HCT116 (cell line): ENCODE data around the gene PAPPA2. TPM values are rescaled to one million over a fixed set of nuclear protein-coding genes. Genes with fewer than 3 reads are reported as not detected.

Experiments
- ATAC-seq: fragments of 200-7000 bp; cut with Tn5 transposase; 2 replicates; pipeline ENCODE4 v1.9.1; 2020; ENCODE audit warnings: mild to moderate bottlenecking, moderate library complexity
- BruUV-seq: library from RNA; stranded (reverse); fragments of 400-500 nt; replicated peaks from 2 replicates; lab custom pipeline; 2021; lab: Mats Ljungman, UMichigan
- CTCF ChIA-PET: fragments of 300-600 bp; sonication (Branson Sonifier 250); formaldehyde crosslinking; loops from one replicate; lab custom pipeline; 2021; ENCODE audit warnings: antibody characterized with exemption; lab: Charles Lee
- POLR2A ChIA-PET: fragments of 300-600, 350-600 bp; sonication (Branson Sonifier 250); formaldehyde crosslinking; loops from one replicate; lab custom pipeline; 2021; ENCODE audit warnings: antibody characterized with exemption; lab: Charles Lee
- RAD21 ChIA-PET, 2 experiments: fragments of 300-600 bp; sonication (Branson Sonifier 250); formaldehyde crosslinking; loops; one replicate each; lab custom pipeline; 2023; ENCODE audit warnings: low total read pairs in 2 of 2; ENCODE audit not compliant: uncharacterized antibody in 2 of 2, unreplicated experiment in 2 of 2, low non-redundant PET in 1 of 2; lab: Charles Lee
- DNase-seq: peaks from one replicate; pipeline ENCODE4 v3.0.0-alpha.2; 2010; ENCODE audit warnings: low read depth, low spot score
- H2AFZ ChIP-seq: fragments of 200-600 bp; shearing (Covaris generic), sonication (generic); 2 replicates; pipeline ENCODE4 v1.6.1; 2017; ENCODE audit warnings: low read depth, mixed run types, mixed read lengths, antibody characterized with exemption, low read length; ENCODE audit not compliant: poor library complexity, severe bottlenecking
- H3K27ac ChIP-seq: 2 replicates; pipeline ENCODE4 v1.5.1; 2012; ENCODE audit warnings: low read depth, low read length
- H3K27me3 ChIP-seq: fragments of 200-600 bp; sonication (generic); 2 replicates; pipeline ENCODE4 v1.6.1; 2016; ENCODE audit warnings: mixed run types, low read length, mixed read lengths; ENCODE audit not compliant: insufficient read depth
- H3K36me3 ChIP-seq, 2 experiments: fragments of 200-500 bp in 1 of 2; fragments of 200-600 bp in 1 of 2; sonication (Bioruptor generic) in 1 of 2; sonication (generic) in 1 of 2; 2 replicates each; pipeline versions ENCODE4 v1.5.1 to v1.6.1; 2014 to 2016; ENCODE audit warnings: low read length in 2 of 2, inconsistent platforms in 1 of 2, mixed read lengths in 1 of 2, mixed run types in 1 of 2; ENCODE audit not compliant: insufficient read depth in 2 of 2, control insufficient read depth in 1 of 2
- H3K4me1 ChIP-seq, 2 experiments: fragments of 200-600 bp in 1 of 2; sonication (generic) in 1 of 2; 2 replicates each; pipeline versions ENCODE4 v1.5.1 to v1.6.1; 2012 to 2017; ENCODE audit warnings: low read length in 2 of 2, inconsistent platforms in 1 of 2, mild to moderate bottlenecking in 1 of 2, mixed read lengths in 1 of 2, mixed run types in 1 of 2, moderate library complexity in 1 of 2; ENCODE audit not compliant: insufficient read depth in 2 of 2, control insufficient read depth in 1 of 2
- H3K4me2 ChIP-seq: fragments of 200-600 bp; sonication (generic); 2 replicates; pipeline ENCODE4 v1.6.1; 2017; ENCODE audit warnings: mixed run types, low read length, mixed read lengths
- H3K4me3 ChIP-seq, 2 experiments: fragments of 200-600 bp in 1 of 2; sonication (generic) in 1 of 2; replicated peaks in 1 of 2; 2 replicates each; pipeline ENCODE4 v1.5.1; 2011 to 2016; ENCODE audit warnings: low read length in 2 of 2, control low read depth in 1 of 2, low read depth in 1 of 2, mild to moderate bottlenecking in 1 of 2, mixed read lengths in 1 of 2, mixed run types in 1 of 2
- H3K79me2 ChIP-seq: fragments of 200-600 bp; sonication (generic); 2 replicates; pipeline ENCODE4 v1.6.1; 2017; ENCODE audit warnings: mild to moderate bottlenecking, mixed run types, low read length, moderate library complexity, mixed read lengths; ENCODE audit not compliant: insufficient read depth
- H3K9ac ChIP-seq: fragments of 200-600 bp; sonication (generic); 2 replicates; pipeline ENCODE4 v1.6.1; 2016; ENCODE audit warnings: low read length, mixed read lengths
- H3K9me2 ChIP-seq: fragments of 200-600 bp; sonication (generic), shearing (Covaris generic); 2 replicates; pipeline ENCODE4 v1.6.1; 2017; ENCODE audit warnings: mixed run types, mild to moderate bottlenecking, moderate library complexity; ENCODE audit not compliant: insufficient read depth
- H3K9me3 ChIP-seq, 2 experiments: fragments of 200-500 bp in 1 of 2; fragments of 200-600 bp in 1 of 2; sonication (Bioruptor generic) in 1 of 2; sonication (generic) in 1 of 2; 2 replicates each; pipeline ENCODE4 v1.6.1; 2014 to 2017; ENCODE audit warnings: low read length in 2 of 2, mixed read lengths in 2 of 2, inconsistent platforms in 1 of 2, low read depth in 1 of 2, mild to moderate bottlenecking in 1 of 2, mixed run types in 1 of 2, moderate library complexity in 1 of 2; ENCODE audit not compliant: control insufficient read depth in 1 of 2, insufficient read depth in 1 of 2
- H4K20me1 ChIP-seq: fragments of 200-600 bp; sonication (generic), shearing (Covaris generic); 2 replicates; pipeline ENCODE4 v1.6.1; 2017; ENCODE audit warnings: mixed run types, mild to moderate bottlenecking, moderate library complexity; ENCODE audit not compliant: insufficient read depth
- CEBPB ChIP-seq: IDR thresholded peaks from 2 replicates; pipeline ENCODE4 v1.6.1; 2012; ENCODE audit warnings: low read depth
- EGR1 ChIP-seq: IDR thresholded peaks from 2 replicates; pipeline ENCODE4 v1.6.1; 2012; ENCODE audit warnings: low read depth
- EZH2 ChIP-seq: fragments of 200-600 bp; sonication (generic); IDR thresholded peaks from 2 replicates; pipeline ENCODE4 v1.6.1; 2017; ENCODE audit warnings: antibody characterized with exemption, mixed run types
- EZH2phosphoT487 ChIP-seq: fragments of 200-600 bp; IDR thresholded peaks from 2 replicates; pipeline ENCODE4 v1.6.1; 2018; ENCODE audit warnings: antibody characterized with exemption, borderline replicate concordance
- POLR2A ChIP-seq: IDR thresholded peaks from 2 replicates; pipeline ENCODE4 v1.7.0; 2011; ENCODE audit warnings: borderline replicate concordance; ENCODE audit not compliant: insufficient read depth, insufficient read length; ENCODE audit errors: extremely low read depth
- RAD21 ChIP-seq: IDR thresholded peaks from 2 replicates; pipeline ENCODE4 v1.6.1; 2012; ENCODE audit warnings: low read depth, mild to moderate bottlenecking
- SRF ChIP-seq: IDR thresholded peaks from 2 replicates; pipeline ENCODE4 v1.6.1; 2012; ENCODE audit warnings: low read depth
- YY1 ChIP-seq: IDR thresholded peaks from 2 replicates; pipeline ENCODE4 v1.6.1; 2011; ENCODE audit warnings: low read length, low read depth, moderate library complexity, mild to moderate bottlenecking; ENCODE audit not compliant: insufficient replicate concordance; ENCODE audit errors: extremely low read depth
- ZNF274 ChIP-seq: fragments of 200-500 bp; sonication (Bioruptor generic); IDR thresholded peaks from 2 replicates; pipeline ENCODE4 v1.6.1; 2014; ENCODE audit warnings: mild to moderate bottlenecking, low read depth, low read length, inconsistent platforms
- intact Hi-C: fragments of 100-400 bp; cut with micrococcal nuclease; formaldehyde crosslinking; loops from 2 replicates; pipeline ENCODE4 v1.10.0; 2022
- total RNA-seq: library from RNA; stranded (reverse); gene quantifications from one replicate; pipeline ENCODE4 v1.2.1, GENCODE V29; 2021; ENCODE audit not compliant: unreplicated experiment
- TF ChIP-seq, protein P1 (sequence below): IDR thresholded peaks from 2 replicates; pipeline ENCODE4 v1.6.1; 2011; ENCODE audit warnings: mild to moderate bottlenecking, low read length, moderate library complexity; ENCODE audit not compliant: insufficient replicate concordance; ENCODE audit errors: extremely low read depth

Gene PAPPA2
- total RNA-seq, 1 experiment from 2014 or later: not detected

DNA sequence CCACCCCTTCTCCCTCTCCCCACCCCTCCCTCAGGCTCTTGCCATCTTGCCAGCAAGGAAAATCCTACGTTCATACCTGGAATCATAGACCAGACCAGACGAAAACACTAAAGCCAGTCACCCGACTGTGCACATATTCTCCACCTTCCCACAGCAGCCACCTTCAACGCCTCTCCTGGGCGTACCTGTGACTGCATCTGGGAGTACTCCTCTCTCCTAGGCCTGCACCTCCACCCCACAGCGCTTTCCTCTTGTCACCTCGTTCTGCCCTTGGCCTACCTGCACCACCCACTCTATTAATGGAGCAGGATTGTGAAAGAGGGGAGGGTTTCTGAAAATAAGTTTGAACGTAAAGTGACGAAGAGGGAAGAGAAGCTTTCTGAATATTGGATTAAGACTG is 17.8 kb downstream of the PAPPA2 start:
- ATAC-seq (no peak), DNase-seq (no peak)
- Histone ChIP-seq H3K4me2 (no peak overlapping the region), H3K9ac (no peak overlapping the region), H2AFZ (no peak overlapping the region), H3K79me2 (no peaks in the 10 kb centered on the region), H3K4me3 (no peak overlapping the region), H3K27ac (no peak overlapping the region), H3K9me2 (no peaks in the 10 kb centered on the region), H3K36me3 (no peaks in the 10 kb centered on the region)
- intact Hi-C loops: no loop called here
- CTCF ChIA-PET: no interaction called here
- POLR2A ChIA-PET: no interaction called here
- RAD21 ChIA-PET: no interaction called here
- BruUV-seq: no TSS peak
- TF ChIP-seq EGR1: no peak
- no peak for TF ChIP-seq YY1
- TF ChIP-seq, protein P1, sequence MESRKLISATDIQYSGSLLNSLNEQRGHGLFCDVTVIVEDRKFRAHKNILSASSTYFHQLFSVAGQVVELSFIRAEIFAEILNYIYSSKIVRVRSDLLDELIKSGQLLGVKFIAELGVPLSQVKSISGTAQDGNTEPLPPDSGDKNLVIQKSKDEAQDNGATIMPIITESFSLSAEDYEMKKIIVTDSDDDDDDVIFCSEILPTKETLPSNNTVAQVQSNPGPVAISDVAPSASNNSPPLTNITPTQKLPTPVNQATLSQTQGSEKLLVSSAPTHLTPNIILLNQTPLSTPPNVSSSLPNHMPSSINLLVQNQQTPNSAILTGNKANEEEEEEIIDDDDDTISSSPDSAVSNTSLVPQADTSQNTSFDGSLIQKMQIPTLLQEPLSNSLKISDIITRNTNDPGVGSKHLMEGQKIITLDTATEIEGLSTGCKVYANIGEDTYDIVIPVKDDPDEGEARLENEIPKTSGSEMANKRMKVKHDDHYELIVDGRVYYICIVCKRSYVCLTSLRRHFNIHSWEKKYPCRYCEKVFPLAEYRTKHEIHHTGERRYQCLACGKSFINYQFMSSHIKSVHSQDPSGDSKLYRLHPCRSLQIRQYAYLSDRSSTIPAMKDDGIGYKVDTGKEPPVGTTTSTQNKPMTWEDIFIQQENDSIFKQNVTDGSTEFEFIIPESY: no peak
- no peak for TF ChIP-seq ZNF274
- TF ChIP-seq CEBPB: no peak
- no peak for TF ChIP-seq POLR2A
- no peak for TF ChIP-seq RAD21
- no peak for TF ChIP-seq EZH2
- no peak for TF ChIP-seq EZH2phosphoT487
- TF ChIP-seq SRF: no peak
- TF ChIP-seq, all 23 proteins: peak for 0
- Histone ChIP-seq H4K20me1 (no peaks in the 10 kb centered on the region), H3K4me1 (no peaks in the 10 kb centered on the region), H3K9me3 (no peaks in the 10 kb centered on the region), H3K27me3 (peaks cover 36% of the 10 kb centered on the region)
